ENCODE results near the gene SHROOM1.

DNA sequence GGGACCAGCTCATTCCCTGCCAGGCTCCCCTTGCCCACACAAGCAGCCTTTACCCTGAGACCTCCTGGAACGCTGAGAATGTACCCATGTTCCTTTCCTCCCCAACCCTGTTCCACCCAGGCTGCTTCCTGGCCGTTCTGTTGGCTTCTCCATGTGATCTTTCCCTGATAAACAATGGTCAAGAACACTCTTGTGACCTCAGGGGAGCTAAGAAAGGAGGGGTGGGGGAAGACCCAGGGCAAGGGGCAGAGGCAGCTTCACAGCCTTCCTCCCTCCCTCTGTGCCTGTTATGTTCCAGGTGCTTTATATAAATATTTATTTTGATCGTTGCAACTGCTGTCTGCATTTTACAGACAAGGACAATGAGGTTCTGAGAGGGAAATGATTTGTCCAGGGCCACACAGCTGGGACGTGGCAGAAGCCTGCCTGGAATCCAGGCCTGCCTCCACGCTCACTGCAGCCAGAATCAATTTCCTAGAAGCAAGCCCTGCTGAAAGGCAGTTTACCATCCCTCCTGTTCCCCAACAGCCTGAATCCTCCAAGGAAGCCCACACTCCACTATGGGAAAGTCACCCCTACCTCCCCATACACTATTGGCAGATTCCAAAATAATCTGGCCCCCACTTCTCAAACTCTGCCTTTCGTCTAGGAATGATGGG, 3.9 kb downstream of the SHROOM1 start:
- TF ChIP-seq POLR2A (IDR thresholded peaks at IDR 0.05; ENCODE audit: low read depth, low read length), result no peak
- TF ChIP-seq POLR2AphosphoS5 (IDR thresholded peaks at IDR 0.05; ENCODE audit: low read depth, low read length), result no peak
- TF ChIP-seq SPI1 (IDR thresholded peaks at IDR 0.05; ENCODE audit: low read depth, low read length), result no peak
- TF ChIP-seq POU2F2 (IDR thresholded peaks at IDR 0.05; ENCODE audit: low read depth, low read length), result no peak
- no peak for TF ChIP-seq TAF1 (IDR thresholded peaks at IDR 0.05; ENCODE audit: low read depth, low read length)
- no peak for TF ChIP-seq PAX5 (IDR thresholded peaks at IDR 0.05; ENCODE audit: insufficient read depth, low read length, severe bottlenecking)
